ENCODE data around the gene CEACAM18.

- TF ChIP-seq, protein P1, sequence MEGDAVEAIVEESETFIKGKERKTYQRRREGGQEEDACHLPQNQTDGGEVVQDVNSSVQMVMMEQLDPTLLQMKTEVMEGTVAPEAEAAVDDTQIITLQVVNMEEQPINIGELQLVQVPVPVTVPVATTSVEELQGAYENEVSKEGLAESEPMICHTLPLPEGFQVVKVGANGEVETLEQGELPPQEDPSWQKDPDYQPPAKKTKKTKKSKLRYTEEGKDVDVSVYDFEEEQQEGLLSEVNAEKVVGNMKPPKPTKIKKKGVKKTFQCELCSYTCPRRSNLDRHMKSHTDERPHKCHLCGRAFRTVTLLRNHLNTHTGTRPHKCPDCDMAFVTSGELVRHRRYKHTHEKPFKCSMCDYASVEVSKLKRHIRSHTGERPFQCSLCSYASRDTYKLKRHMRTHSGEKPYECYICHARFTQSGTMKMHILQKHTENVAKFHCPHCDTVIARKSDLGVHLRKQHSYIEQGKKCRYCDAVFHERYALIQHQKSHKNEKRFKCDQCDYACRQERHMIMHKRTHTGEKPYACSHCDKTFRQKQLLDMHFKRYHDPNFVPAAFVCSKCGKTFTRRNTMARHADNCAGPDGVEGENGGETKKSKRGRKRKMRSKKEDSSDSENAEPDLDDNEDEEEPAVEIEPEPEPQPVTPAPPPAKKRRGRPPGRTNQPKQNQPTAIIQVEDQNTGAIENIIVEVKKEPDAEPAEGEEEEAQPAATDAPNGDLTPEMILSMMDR (IDR thresholded peaks at IDR 0.05), result no peak
- TF ChIP-seq NR3C1 (IDR thresholded peaks at IDR 0.05), result no peak
- no peak for TF ChIP-seq RNF2 (IDR thresholded peaks at IDR 0.05; ENCODE audit: borderline replicate concordance, low read depth)
- TF ChIP-seq RAD21 (conservative IDR thresholded peaks at IDR 0.05 in 1 of 2, IDR thresholded peaks at IDR 0.05 in 1 of 2), result no peak
- TF ChIP-seq, protein P2, sequence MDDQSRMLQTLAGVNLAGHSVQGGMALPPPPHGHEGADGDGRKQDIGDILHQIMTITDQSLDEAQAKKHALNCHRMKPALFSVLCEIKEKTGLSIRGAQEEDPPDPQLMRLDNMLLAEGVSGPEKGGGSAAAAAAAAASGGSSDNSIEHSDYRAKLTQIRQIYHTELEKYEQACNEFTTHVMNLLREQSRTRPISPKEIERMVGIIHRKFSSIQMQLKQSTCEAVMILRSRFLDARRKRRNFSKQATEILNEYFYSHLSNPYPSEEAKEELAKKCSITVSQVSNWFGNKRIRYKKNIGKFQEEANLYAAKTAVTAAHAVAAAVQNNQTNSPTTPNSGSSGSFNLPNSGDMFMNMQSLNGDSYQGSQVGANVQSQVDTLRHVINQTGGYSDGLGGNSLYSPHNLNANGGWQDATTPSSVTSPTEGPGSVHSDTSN (IDR thresholded peaks at IDR 0.05), result no peak
- TF ChIP-seq BHLHE40 (IDR thresholded peaks at IDR 0.05; ENCODE audit: low read depth, low read length), result no peak
- TF ChIP-seq POLR2A (IDR thresholded peaks at IDR 0.05; ENCODE audit: low read length), result no peak
- TF ChIP-seq MAZ (IDR thresholded peaks at IDR 0.05; ENCODE audit: borderline replicate concordance, low read depth, low read length), result no peak
- no peak for TF ChIP-seq EP300 (IDR thresholded peaks at IDR 0.05)
- TF ChIP-seq, protein P3, sequence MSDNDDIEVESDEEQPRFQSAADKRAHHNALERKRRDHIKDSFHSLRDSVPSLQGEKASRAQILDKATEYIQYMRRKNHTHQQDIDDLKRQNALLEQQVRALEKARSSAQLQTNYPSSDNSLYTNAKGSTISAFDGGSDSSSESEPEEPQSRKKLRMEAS (IDR thresholded peaks at IDR 0.05), result no peak
- no peak for TF ChIP-seq CBX8 (IDR thresholded peaks at IDR 0.05)
Observed at GRCh38 chr19:51462276-51462675, 16.1 kb upstream of the CEACAM18 start.
